ENCODE results near the gene RPL31. TPM values are rescaled to one million over a fixed set of nuclear protein-coding genes. Genes with fewer than 3 reads are reported as not detected.
A peak's percentile ranks its signal among the peaks of the same experiment; 100 is the strongest.

The RPL31 gene
- total RNA-seq, 1 experiment from 2014 or later, result 1,893 TPM

DNA sequence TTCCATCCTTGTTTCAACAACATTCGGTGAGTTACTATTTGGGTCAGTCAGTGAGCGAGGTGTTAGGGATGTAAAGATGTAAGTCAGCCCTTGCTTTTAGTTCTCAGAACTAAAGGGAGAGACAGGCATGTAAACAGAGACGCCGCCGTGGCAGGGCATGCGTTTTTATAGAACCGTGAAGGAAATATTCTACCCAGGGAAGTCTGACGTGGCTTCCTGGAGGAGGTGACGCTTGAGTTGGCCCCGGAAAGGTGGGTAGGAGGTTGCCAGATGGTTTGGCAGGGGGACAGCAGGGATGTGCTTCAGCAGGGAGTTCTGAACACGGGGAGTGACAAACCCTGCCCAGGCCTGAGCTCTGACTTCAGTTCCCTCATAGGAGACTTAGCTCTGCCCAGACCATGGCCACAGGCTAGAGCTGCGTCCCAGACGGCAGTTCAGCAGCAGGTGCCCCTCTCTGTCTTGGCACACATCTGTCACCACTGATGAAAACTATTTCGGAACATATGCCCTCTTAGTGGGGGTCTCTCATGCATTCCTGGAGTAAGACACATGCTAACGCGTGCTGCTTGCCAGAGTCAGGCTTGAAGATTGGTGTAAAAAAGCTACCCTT is 23.4 kb upstream of the RPL31 start:
- H2BK20ac ChIP-seq (ENCODE audit: low read depth, low read length, poor library complexity, severe bottlenecking), result no peak overlapping the region
- Mint-ChIP-seq H3K4me1 (peaks cover 16% of the 10 kb centered on the region in 2 experiments), H3K9me3 (no peaks in the 10 kb centered on the region; a peak in 1 of 5 replicates), H3K27ac (peak overlapping the region in 2 of 3 experiments; percentile 15 to 27; a peak in 2 of 7 replicates), H3K27me3 (ENCODE audit: low read depth) (peaks cover 2% of the 10 kb centered on the region; the same call in 1 of the 2 replicates), H3K4me3 (no peak overlapping the region), H3K36me3 (ENCODE audit: insufficient read depth in 1 of 3, low read depth in 3 of 3) (no peaks in the 10 kb centered on the region)
- H3K4ac ChIP-seq (ENCODE audit: low read depth, low read length), result no peak overlapping the region
- H3T11ph ChIP-seq (ENCODE audit: low read length), result no peak overlapping the region
- H3K56ac ChIP-seq (ENCODE audit: insufficient read length, low read depth, low read length), result no peak overlapping the region
- no peak for DNase-seq
- no peak overlapping the region for H2AFZ ChIP-seq (ENCODE audit: low read length)
- H4K8ac ChIP-seq (replicated peaks; ENCODE audit: insufficient read length, low read depth, low read length), result no peak overlapping the region
- no peak overlapping the region for H3K18ac ChIP-seq (ENCODE audit: insufficient read length, low read depth, low read length)
- H2BK12ac ChIP-seq (ENCODE audit: insufficient read length, low read depth, low read length), result no peak overlapping the region
- no peaks in the 10 kb centered on the region for H3K9me3 ChIP-seq (ENCODE audit: control insufficient read depth, low read depth, low read length)
- no peak overlapping the region for H2BK5ac ChIP-seq (ENCODE audit: insufficient read length, low read length)
- no peak overlapping the region for H4K91ac ChIP-seq (ENCODE audit: insufficient read length, low read depth, low read length)
- H3K79me1 ChIP-seq (ENCODE audit: insufficient read depth, low read depth, low read length, poor library complexity, severe bottlenecking), result no peaks in the 10 kb centered on the region
- H3K4me2 ChIP-seq (ENCODE audit: insufficient read depth, insufficient read length, low read length), result no peak overlapping the region
- no peak overlapping the region for H2BK120ac ChIP-seq (ENCODE audit: low read depth, low read length, poor library complexity, severe bottlenecking)
- WGBS (ENCODE audit: extremely low coverage, insufficient read length, low lambda C conversion rate), result no CpG with 5 or more reads among the region's 16 CpGs
- no peak overlapping the region for H3K27ac ChIP-seq (ENCODE audit: insufficient read length, low read depth, low read length)
- H3K79me2 ChIP-seq (ENCODE audit: insufficient read depth, low read length), result no peaks in the 10 kb centered on the region
- no peak overlapping the region for H3K14ac ChIP-seq (ENCODE audit: insufficient read depth, low read length)
- no peak overlapping the region for H3K9ac ChIP-seq (ENCODE audit: extremely low read depth, insufficient read length, low read length)
- no peak overlapping the region for H4K5ac ChIP-seq (ENCODE audit: insufficient read length, low read depth, low read length)
- no peaks in the 10 kb centered on the region for H3K4me1 ChIP-seq (ENCODE audit: insufficient read depth, low read length)
- no peaks in the 10 kb centered on the region for H3K23me2 ChIP-seq (ENCODE audit: insufficient read length, low read depth, low read length, poor library complexity, severe bottlenecking)
- no peak overlapping the region for H3K23ac ChIP-seq (ENCODE audit: insufficient read length, low read depth, low read length)
- H2AK5ac ChIP-seq (ENCODE audit: insufficient read length, low read length), result no peak overlapping the region
- H2BK15ac ChIP-seq (ENCODE audit: low read depth, low read length), result no peak overlapping the region
- H3K27me3 ChIP-seq (ENCODE audit: insufficient read depth, low read length), result no peaks in the 10 kb centered on the region
- H4K20me1 ChIP-seq (ENCODE audit: control insufficient read depth, insufficient read depth, insufficient read length), result peaks cover 4% of the 10 kb centered on the region
- TF ChIP-seq, protein P1, sequence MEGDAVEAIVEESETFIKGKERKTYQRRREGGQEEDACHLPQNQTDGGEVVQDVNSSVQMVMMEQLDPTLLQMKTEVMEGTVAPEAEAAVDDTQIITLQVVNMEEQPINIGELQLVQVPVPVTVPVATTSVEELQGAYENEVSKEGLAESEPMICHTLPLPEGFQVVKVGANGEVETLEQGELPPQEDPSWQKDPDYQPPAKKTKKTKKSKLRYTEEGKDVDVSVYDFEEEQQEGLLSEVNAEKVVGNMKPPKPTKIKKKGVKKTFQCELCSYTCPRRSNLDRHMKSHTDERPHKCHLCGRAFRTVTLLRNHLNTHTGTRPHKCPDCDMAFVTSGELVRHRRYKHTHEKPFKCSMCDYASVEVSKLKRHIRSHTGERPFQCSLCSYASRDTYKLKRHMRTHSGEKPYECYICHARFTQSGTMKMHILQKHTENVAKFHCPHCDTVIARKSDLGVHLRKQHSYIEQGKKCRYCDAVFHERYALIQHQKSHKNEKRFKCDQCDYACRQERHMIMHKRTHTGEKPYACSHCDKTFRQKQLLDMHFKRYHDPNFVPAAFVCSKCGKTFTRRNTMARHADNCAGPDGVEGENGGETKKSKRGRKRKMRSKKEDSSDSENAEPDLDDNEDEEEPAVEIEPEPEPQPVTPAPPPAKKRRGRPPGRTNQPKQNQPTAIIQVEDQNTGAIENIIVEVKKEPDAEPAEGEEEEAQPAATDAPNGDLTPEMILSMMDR (conservative IDR thresholded peaks at IDR 0.05), result no peak
